HG03280 (cell line): ENCODE results near the gene PRR5.
A peak's percentile ranks its signal among the peaks of the same experiment; 100 is the strongest.
"Not testable (repeated sequence)": the region's sequence is repeated elsewhere in the genome, so short reads cannot be mapped to it uniquely, and the experiment has no call there.

Source experiments
- ATAC-seq: cut with Tn5 transposase; IDR thresholded peaks from one replicate; pipeline ENCODE4 v1.9.1; 2021; ENCODE audit warnings: mild to moderate bottlenecking, moderate library complexity; ENCODE audit not compliant: unreplicated experiment

PRR5 gene, protein sequence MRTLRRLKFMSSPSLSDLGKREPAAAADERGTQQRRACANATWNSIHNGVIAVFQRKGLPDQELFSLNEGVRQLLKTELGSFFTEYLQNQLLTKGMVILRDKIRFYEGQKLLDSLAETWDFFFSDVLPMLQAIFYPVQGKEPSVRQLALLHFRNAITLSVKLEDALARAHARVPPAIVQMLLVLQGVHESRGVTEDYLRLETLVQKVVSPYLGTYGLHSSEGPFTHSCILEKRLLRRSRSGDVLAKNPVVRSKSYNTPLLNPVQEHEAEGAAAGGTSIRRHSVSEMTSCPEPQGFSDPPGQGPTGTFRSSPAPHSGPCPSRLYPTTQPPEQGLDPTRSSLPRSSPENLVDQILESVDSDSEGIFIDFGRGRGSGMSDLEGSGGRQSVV

DNA sequence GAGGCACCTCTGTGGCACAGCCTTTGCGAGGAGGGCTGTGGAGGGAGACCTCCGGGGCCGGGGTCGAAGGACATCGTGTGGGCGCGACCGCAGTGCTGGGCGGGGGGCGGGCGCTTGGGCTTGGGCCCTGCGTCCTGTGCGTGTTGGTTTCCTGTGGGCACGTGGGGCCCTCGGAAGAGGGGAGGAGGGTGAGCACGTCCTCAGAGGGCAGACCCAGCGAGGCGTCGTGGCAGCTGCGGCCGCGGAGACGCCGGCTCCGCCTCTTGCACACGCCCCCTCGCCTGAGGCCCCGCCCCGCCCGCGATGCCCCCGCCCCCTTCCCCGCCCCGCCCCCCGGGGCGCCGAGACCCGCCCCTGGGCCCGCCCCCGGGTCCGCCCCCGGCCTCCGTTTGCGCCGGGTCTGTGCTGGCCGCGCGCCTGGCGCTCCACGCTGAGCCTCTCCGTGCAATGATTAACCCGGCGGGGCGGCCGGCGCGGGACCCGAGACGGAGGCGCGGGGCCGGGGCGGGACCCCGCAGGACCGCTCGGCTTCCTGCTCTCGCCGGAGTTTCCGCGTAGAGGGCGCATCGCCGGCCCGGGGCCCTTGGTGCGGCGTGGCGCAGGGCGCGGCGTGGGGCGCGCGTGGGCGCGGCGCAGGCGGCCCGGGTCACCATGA, at the start of gene PRR5:
Gene PRR5 (plus strand): TSS at position 381 of the 655 bp plus-strand sequence. CDS start 271 bp downstream, at position 652.
- ATAC-seq, result peak; percentile 78

- ATAC-seq, result not testable (repeated sequence)
These were observed 49.1 kb upstream of the PRR5 start for GRCh38 chr22:44652866-44653265.

- no peak for ATAC-seq
These were observed 43.6 kb upstream of the PRR5 start for GRCh38 chr22:44658311-44658953.

- ATAC-seq, result no peak
These were observed 42.9 kb upstream of the PRR5 start for GRCh38 chr22:44659140-44659539.

DNA sequence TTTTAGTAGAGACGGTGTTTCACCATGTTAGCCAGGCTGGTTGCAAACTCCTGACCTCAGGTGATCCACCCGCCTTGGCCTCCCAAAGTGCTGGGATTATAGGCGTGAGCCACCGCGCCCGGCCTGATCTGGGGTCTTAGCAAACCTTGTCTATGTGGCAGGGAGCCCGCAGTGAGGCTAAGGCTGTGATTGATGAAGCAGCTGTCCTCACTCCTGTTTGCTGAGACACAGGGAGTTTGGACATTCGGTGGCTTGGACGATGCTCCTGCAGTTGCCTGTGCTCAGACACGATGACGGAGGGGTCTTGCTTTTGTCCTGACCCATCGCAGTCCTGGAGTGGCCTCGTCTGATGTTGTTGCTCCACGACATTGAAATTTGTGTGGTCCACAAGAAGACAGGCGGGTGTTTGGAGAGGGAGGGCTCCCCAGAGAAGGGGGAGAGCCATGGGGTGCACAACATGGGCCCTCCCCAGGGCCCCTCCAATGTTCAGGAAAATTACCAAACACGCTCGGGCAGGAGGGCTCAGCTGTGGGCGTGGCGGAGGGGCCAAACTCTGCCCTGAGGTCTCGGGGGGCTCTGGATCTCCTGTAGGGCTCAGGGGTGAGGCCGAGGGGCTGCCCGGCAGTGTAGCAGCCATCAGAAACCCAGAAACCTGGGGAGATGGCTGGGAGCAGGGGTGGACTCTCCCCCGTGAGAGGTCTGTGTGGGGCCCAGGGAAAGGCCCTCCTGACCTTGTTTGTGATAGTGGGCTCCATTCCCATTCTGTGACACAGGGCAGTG, 41.8 kb upstream of the PRR5 start:
- ATAC-seq, result no peak

DNA sequence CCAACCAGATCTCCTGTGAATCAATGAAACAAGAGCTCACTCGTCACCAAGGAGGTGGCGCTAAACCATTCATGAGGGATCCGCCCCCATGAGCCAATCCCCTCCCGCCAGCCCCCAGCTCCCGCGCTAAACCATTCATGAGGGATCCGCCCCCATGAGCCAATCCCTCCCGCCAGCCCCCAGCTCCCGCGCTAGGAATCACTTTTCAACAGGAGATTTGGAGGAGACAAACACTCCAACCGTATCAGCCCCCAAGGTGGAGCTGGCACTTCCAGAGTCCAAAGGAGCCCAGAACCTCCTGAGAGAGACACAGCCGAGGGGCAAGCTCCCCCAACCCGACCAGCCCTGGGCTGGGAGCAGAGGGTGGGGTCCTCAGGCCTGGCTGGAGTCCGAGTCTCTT, 40.9 kb upstream of the PRR5 start:
- ATAC-seq, result no peak

- no peak for ATAC-seq
These were observed 40.1 kb upstream of the PRR5 start for GRCh38 chr22:44661659-44662569.

DNA sequence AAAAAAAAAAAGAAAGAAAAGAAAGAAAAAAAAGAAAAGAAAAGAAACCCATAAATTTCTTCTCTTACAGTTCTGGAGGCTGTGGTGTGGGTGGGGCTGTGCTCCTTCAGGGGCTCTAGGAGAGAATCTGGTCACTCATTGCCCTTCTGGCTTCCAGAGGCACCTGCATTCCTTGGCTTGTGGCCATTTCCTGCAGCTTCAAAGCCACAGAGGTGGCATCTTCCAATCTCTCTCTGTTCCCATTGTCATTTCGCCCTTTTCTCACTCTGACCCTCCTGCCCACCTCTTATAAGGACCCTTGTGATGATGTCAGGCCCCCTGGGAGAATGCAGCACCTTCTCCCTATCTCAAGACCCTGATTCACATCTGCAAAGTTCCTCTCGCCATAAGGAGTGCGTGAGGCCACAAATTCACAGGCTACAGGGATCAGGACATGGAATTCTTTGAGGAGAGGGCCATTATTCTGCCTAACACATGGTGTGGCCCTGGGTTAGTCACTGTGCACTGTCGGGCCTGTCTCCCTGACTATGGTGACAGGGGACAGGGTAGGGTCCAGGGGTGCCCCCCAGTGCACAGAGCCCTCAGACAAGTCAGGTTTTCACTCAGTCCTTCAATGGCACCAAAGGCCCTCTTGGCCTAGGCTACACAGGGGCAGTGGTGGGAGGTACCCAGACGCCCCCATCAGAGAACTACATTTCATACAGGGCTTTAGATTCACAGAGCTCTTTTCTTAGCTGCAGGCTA, 38.6 kb upstream of the PRR5 start:
- ATAC-seq, result no peak

- no peak for ATAC-seq
These were observed 37.9 kb upstream of the PRR5 start for GRCh38 chr22:44664149-44664548.

GRCh38 chr22:44665115-44665514, 36.9 kb upstream of the PRR5 start:
- ATAC-seq, result no peak

- no peak for ATAC-seq
These were observed 35.8 kb upstream of the PRR5 start for GRCh38 chr22:44666207-44666585.

GRCh38 chr22:44667276-44667675, 34.7 kb upstream of the PRR5 start:
- ATAC-seq, result no peak

GRCh38 chr22:44667829-44668189, 34.2 kb upstream of the PRR5 start:
- no peak for ATAC-seq

DNA sequence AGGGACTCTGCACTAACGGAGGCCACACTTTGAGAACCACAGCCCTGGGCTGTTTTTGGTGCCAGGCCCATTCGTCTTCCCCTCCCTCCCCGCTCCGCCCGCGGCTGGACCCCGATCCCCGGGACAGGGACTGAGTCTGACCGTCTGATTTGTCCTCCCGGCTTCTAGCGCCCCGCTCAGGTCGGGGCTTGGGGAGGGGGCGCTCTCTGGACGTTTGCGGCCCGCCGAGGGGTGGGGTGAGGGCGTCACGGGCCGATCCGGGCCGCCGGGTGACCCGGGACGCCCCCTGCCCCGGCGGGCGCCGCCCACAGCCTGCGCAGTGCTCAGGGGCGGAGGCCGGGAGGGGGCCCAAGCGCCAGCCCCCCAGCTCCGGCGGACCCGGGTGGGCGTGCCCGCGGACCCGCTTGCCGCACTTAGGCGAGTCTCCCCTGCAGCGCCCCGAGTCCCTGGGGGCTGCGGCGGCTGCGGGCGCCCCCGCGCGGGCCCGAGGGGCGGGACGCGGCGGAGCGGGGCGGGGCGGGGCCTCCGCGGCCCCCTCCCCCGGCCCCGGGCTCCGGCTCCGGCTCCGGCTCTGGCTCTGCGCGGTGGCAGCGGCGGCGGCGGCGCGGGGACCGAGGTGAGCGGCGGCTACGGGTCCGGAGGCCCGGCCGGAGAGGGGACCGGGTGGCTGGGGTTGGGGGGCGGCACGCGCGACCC, 33.7 kb upstream of the PRR5 start:
- ATAC-seq, result no peak

DNA sequence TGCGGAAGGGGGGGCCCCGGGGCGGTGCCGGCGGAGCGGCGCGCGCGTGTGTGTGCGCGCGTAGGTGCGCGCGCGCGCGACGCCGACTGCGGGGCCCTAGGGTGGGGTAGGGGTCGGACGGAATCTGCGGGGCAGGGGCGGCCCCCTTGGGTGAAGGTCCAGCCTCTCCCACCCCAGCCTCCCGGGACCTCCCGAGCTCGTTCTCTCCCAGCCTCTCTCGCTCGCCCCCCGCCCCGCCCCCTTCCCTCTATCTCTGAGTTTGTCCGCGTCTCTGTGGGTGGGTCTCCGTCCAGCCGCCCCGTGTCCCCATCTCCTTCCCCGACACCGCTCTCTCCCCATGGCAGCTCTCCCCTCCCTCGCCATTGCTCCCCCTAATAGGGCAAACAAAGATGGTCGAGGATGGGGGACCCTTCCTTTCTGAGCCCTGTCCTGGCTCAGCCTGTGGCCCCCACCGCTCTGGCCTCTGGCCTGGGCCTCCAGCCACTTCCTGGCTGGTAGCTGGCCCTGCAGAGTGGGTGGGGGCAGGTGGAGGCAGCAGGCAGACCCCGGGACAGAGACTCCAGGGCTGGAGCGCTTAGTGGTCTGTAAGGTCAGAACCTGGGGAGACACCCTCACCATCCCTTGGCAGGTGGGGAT, 33.0 kb upstream of the PRR5 start:
- ATAC-seq, result no peak

GRCh38 chr22:44669561-44669976, 32.4 kb upstream of the PRR5 start:
- no peak for ATAC-seq

DNA sequence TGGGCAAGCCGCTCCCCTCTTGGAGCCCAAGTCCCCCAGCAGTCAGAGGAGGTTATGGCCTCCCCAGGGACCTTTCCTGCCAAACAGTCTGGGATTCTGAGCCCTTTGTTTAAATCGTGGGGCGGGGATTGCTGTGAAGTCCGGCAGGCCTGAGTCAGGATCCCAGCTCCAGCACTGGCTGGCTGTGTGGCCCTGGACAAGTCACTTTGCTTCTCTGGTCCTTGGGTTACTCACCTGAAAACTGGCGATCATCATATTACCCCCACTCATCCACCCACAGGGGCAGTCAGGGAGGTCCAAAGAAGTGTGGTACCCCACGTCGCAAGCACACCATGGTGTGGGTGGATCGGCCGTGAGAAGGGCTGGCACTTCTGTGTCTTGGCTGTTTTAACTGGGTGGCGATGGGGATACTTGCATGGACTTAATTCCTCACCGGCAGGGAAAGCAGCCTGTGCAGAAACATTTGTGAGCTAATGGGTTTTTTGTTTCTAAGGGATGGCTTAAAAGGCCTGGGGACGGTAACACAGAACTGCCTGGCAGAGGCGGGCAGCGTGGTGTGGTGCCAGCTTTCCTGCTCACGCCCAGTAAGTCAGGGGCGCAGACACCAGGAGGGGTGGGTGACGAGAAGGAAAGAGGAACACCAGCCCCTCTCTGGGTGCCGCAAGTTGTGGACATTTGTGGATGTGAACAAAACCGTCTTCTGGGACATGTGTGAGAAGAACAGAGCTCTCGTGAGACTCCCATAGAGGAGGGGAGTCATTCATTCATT, 31.6 kb upstream of the PRR5 start:
- no peak for ATAC-seq

GRCh38 chr22:44671742-44672141, 30.3 kb upstream of the PRR5 start:
- ATAC-seq, result no peak
